NCI-H2171 treated with DMSO at 0.1 percent for 48 hours (cell line): ENCODE data around the gene ANXA8.
"Not testable (repeated sequence)": the region's sequence is repeated elsewhere in the genome, so short reads cannot be mapped to it uniquely, and the experiment has no call there.

Source experiments
- DNase-seq: peaks from one replicate; lab custom pipeline; 2025; lab: John Stamatoyannopoulos, UW

The ANXA8 gene

GRCh38 chr10:47483923-47484322 lies at the start of gene ANXA8:
TSS of gene ANXA8 (minus strand) at chr10:47484115. CDS start at chr10:47483933, 182 bp downstream.
- DNase-seq: not testable (repeated sequence)

- not testable (repeated sequence) for DNase-seq
These were observed 39.6 kb upstream of the ANXA8 start, which contains the start of gene AGAP9 for GRCh38 chr10:47523475-47523874. TSS of gene AGAP9 (minus strand) at chr10:47523638. CDS start at chr10:47523526, 112 bp downstream.

- DNase-seq: not testable (repeated sequence)
These were observed 18.4 kb upstream of the ANXA8 start for GRCh38 chr10:47502313-47502712.

GRCh38 chr10:47494226-47494625 lies 10.3 kb upstream of the ANXA8 start:
- DNase-seq: not testable (repeated sequence)

- not testable (repeated sequence) for DNase-seq
These were observed 7.7 kb upstream of the ANXA8 start, which contains the start of gene FAM25G for GRCh38 chr10:47491600-47491999. TSS of gene FAM25G (minus strand) at chr10:47491700. CDS start at chr10:47491674, 26 bp downstream.

- not testable (repeated sequence) for DNase-seq
These were observed 5.7 kb upstream of the ANXA8 start for GRCh38 chr10:47489630-47490029.

- DNase-seq: not testable (repeated sequence)
These were observed 2.0 kb upstream of the ANXA8 start for GRCh38 chr10:47485943-47486342.

GRCh38 chr10:47484786-47485185 lies 871 bp upstream of the ANXA8 start:
- not testable (repeated sequence) for DNase-seq

- not testable (repeated sequence) for DNase-seq
These were observed 1.5 kb downstream of the ANXA8 start for GRCh38 chr10:47482367-47482766.

GRCh38 chr10:47481768-47482181 lies 2.1 kb downstream of the ANXA8 start:
- not testable (repeated sequence) for DNase-seq

GRCh38 chr10:47481182-47481766 lies 2.6 kb downstream of the ANXA8 start:
- DNase-seq: not testable (repeated sequence)

GRCh38 chr10:47480133-47480532 lies 3.8 kb downstream of the ANXA8 start:
- not testable (repeated sequence) for DNase-seq

GRCh38 chr10:47478114-47478513 lies 5.8 kb downstream of the ANXA8 start:
- DNase-seq: not testable (repeated sequence)

- not testable (repeated sequence) for DNase-seq
These were observed 6.8 kb downstream of the ANXA8 start for GRCh38 chr10:47477078-47477477.

- not testable (repeated sequence) for DNase-seq
These were observed 8.8 kb downstream of the ANXA8 start for GRCh38 chr10:47475101-47475500.

- DNase-seq: not testable (repeated sequence)
These were observed 10.4 kb downstream of the ANXA8 start for GRCh38 chr10:47473516-47473915.

GRCh38 chr10:47472647-47473046 lies 11.3 kb downstream of the ANXA8 start:
- DNase-seq: not testable (repeated sequence)

GRCh38 chr10:47472072-47472471 lies 11.8 kb downstream of the ANXA8 start:
- not testable (repeated sequence) for DNase-seq

GRCh38 chr10:47468731-47469528 lies 15.0 kb downstream of the ANXA8 start:
- DNase-seq: not testable (repeated sequence)

GRCh38 chr10:47467957-47468356 lies 16.0 kb downstream of the ANXA8 start:
- not testable (repeated sequence) for DNase-seq

- not testable (repeated sequence) for DNase-seq
These were observed 16.5 kb downstream of the ANXA8 start for GRCh38 chr10:47467458-47467857.

GRCh38 chr10:47465216-47465917 lies 18.5 kb downstream of the ANXA8 start:
- DNase-seq: not testable (repeated sequence)
